Fibroblast of the aortic adventitia (primary cell): ENCODE data around the gene FRMD4A. TPM values are rescaled to one million over a fixed set of nuclear protein-coding genes. Genes with fewer than 3 reads are reported as not detected.

ENCODE experiments used
- DNase-seq: peaks from one replicate; pipeline ENCODE4 v3.0.0-alpha.2; 2010; ENCODE audit warnings: low read depth
- H3K4me3 ChIP-seq: 2 replicates; pipeline ENCODE4 v1.5.1; 2011; ENCODE audit warnings: low read depth, mild to moderate bottlenecking, control low read depth, low read length, moderate library complexity
- total RNA-seq: library from RNA; depleted of rRNA; stranded (reverse); fragments of >200 nt; gene quantifications from 2 replicates; pipeline ENCODE4 v1.2.3, GENCODE V29; 2012; ENCODE audit warnings: low replicate concordance
- TF ChIP-seq, protein P1 (sequence below): IDR thresholded peaks from 2 replicates; pipeline ENCODE4 v1.5.1; 2011; ENCODE audit warnings: mild to moderate bottlenecking, low read length, control low read depth, inconsistent platforms; ENCODE audit not compliant: insufficient read depth

Gene FRMD4A
- total RNA-seq, 1 donor: 42.4 TPM

DNA sequence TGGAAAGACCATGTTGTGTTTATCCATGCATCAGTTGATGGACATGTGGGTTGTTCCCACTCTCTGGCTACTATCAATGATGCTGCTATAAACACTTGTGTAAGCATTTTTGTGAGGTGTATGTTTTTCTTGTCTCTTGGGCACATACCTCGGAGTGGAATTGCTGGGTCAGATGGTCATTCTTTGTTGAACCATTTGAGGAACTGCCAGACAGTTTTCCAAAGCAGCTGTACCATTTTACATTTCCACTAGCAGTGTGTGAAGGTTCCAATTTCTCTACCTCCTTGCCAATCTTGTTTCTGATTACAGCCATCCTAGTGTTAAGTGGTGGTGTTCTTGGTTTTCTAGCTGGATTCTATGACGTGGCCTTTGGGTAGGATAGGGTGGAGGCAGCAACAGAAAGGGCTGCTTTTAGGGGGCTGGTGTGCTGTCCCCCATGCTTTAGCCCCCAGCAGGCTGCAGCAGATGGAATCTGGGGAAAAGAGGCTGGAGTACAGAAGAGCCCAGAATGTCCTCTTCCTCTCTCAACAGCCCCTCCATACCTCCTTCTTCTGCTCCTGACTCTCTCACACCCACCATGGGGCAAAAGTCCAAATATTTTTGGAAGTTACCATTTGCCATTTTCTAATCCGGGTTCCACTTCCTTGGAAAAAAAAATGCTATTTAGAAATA lies 352.7 kb downstream of the FRMD4A start:
- DNase-seq: peak; percentile 86
- no peak overlapping the region for H3K4me3 ChIP-seq

DNA sequence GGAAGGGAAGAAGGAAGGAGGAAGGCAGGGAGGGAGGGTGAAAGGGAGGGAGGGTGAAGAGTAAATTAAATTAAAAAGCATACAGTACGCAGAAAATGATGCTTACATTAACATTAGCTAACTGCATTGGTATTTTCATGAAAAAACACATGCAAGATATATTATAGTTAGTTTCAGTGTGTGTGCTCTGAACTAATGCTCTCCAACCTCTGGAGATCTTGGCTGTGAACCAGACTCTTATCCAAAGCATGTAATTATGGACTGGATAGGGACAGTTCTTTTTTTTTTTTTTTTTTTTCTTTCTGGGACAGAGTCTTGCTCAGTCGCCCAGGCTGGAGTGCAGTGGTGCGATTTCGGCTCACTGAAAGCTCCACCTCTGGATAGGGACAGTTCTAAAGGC lies 357.0 kb downstream of the FRMD4A start:
- H3K4me3 ChIP-seq: no peak overlapping the region
- peak; percentile 59 for DNase-seq
- TF ChIP-seq, protein P1, sequence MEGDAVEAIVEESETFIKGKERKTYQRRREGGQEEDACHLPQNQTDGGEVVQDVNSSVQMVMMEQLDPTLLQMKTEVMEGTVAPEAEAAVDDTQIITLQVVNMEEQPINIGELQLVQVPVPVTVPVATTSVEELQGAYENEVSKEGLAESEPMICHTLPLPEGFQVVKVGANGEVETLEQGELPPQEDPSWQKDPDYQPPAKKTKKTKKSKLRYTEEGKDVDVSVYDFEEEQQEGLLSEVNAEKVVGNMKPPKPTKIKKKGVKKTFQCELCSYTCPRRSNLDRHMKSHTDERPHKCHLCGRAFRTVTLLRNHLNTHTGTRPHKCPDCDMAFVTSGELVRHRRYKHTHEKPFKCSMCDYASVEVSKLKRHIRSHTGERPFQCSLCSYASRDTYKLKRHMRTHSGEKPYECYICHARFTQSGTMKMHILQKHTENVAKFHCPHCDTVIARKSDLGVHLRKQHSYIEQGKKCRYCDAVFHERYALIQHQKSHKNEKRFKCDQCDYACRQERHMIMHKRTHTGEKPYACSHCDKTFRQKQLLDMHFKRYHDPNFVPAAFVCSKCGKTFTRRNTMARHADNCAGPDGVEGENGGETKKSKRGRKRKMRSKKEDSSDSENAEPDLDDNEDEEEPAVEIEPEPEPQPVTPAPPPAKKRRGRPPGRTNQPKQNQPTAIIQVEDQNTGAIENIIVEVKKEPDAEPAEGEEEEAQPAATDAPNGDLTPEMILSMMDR: no peak

More for the DNA sequence above, 352.7 kb downstream of the FRMD4A start:
- TF ChIP-seq, protein P1: no peak

DNA sequence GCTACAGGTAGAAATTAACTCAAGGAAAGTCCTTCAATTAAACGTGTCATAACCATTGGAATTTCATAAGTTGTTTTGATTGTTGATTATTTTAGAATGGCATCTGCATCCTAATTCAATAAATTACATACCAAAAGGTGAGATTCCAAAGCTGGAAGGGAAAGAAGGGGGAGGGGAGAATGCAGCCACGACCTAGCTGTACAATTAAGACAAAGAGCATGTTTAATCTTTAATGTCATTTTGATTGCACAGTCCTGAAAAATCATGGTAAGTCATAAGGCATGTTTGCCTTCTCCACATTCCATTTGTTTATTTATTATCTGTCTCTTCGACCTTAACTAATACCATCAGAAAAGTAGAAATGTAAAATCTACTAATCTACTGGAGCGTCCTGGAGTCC lies 358.1 kb downstream of the FRMD4A start:
- no peak overlapping the region for H3K4me3 ChIP-seq
- TF ChIP-seq, protein P1: no peak
- no peak for DNase-seq

DNA sequence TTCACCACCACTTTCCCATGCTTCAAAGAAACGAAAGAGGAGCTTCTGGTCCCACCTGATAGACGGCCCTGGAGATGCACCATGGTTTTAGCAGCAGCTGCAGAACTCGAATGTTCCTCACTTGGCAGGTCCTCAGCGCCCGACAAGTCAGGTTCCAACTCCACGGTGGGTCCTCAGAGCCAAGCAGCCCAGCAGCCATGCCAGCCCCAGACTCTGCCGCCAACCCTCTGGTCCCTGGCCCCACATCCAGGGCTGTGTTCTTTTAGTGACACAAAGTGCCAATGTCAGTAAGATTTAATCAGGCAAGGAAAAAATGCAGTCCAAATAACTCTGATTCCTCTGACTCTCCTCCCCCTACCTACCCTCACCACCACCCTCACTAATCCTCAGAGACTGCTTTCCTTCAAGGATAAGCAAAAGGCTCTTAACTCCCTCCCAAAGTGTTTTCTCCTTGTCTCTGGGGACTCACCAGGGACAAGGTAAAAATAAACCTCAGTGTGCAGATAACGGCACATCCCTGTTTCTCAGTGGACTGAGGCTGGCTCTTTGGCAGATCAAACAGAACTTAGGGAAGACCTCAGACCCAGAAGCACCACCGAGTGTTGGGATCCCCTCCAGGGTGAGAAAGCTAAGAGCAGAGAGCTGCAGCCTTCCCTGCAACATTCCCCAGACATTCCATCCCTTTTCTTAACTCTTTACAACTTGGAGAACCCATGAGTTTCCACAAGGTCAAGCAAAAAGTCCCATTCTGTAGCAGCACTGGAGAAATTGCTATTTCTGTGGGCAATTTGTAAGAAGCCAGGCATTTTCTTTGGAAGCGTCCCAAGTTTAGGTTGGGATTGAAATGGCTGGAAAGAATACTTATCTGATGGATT lies 358.9 kb downstream of the FRMD4A start:
- TF ChIP-seq, protein P1: no peak
- peak overlapping the region; percentile 6 for H3K4me3 ChIP-seq
- DNase-seq: peak; percentile 89

DNA sequence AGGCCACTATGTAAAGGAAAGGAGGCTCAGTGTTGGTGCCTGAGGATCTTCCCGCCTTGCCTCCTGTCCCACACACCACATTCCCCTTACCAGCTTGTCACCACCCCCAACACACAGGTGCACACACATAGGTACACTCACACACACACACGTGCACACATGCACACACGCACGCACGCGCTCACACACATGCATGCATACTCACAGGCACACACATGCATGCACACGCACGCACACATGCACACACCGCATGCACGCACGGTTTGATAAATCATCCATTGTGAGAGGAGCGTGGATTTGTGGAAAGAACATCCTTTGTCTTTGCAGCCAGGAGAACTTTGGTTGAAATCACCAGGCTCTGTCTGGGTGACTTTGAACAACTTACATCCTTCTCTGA lies 359.8 kb downstream of the FRMD4A start:
- no peak overlapping the region for H3K4me3 ChIP-seq
- no peak for DNase-seq

DNA sequence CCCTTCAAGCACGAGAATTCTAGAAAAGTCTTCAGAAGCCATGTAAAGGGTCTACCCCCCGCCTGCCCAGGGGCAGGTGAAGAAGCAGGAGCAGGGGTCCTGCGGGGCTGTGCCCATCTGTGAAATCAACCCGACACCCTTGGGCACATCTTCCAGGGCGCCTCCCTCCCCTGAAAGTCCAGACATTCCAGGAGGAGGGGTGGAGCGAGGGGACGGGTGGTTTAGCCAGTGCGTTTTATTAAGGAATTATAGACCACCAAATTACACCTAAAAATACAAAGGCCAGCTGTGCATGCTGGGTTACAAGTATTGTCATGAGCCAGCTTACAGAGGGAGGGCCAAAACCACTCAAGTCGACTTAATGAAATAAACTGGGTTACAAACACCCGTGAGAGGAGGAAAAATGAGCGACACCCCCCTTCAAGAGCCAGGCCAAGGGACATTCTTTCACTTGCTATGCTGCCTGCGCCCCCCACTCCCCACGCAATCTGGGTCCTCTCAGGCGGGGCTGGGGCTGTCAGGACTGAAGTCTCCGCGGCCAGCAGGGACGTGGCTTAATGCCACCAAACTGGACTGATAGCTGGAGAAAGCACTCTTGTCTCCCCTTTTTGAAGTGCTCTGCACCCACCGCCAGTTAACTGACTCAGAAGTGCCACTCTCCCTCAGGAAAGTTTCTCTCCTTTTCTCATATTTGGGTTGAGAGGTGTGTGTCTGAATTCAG lies 360.3 kb downstream of the FRMD4A start:
- H3K4me3 ChIP-seq: no peak overlapping the region
- no peak for DNase-seq
- TF ChIP-seq, protein P1: no peak

More for the DNA sequence above, 359.8 kb downstream of the FRMD4A start:
- TF ChIP-seq, protein P1: no peak
